ENCODE measurements around the gene ZC3HAV1. TPM values are rescaled to one million over a fixed set of nuclear protein-coding genes. Genes with fewer than 3 reads are reported as not detected.

The ZC3HAV1 gene
- total RNA-seq, 4 donors from 2014 or later, result 3.5 to 10.4 (median 4.5) TPM

DNA sequence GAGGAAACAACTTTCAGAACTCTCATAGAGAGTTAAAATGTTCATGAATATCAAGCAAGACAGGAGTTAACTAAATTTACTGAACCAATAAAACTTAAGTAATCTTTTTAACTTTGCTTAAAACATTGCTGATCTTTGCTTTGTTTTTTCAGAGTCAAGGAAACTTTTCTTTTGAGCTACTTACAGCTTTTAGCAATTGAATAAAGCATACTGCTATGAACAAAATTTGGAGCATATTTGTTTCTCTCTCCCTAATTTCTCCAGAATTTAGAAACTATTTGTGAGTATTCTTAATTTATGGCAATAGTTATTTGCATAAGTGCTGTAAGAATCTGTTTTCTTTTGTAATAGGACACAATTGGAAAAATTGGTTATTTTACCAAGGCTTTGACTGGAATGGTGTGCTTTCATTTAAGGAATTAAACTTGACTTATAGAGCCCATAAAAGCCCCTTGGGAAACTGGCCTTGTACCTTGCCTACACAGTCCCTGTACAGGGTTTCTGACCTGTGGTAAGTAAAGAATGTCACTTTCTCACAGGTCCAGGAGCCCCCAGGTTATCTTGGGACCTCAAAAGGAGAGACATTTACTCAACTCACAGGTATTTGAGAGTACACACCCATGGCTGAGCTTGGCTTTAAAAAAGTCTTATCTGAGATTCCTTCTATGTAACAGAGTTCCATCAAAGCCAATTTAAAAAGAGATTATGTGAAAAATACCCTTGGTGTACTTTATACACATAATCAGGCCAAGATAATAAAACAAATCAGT is 105.0 kb downstream of the ZC3HAV1 start:
- H3K36me3 ChIP-seq, result no peaks in the 10 kb centered on the region
- DNase-seq, result no peak
- H3K27ac ChIP-seq, result no peak overlapping the region
- ATAC-seq, result no peak
- in situ Hi-C loops (cut with MboI; ENCODE audit: low sequenced_read_pairs in 4 of 4), result no loop called here
- H3K27me3 ChIP-seq, result no peaks in the 10 kb centered on the region
- no peaks in the 10 kb centered on the region for H3K9me3 ChIP-seq
- intact Hi-C loops (cut with DNase I; ENCODE audit: low total_unique reads), result no loop called here
- TF ChIP-seq, protein P1, sequence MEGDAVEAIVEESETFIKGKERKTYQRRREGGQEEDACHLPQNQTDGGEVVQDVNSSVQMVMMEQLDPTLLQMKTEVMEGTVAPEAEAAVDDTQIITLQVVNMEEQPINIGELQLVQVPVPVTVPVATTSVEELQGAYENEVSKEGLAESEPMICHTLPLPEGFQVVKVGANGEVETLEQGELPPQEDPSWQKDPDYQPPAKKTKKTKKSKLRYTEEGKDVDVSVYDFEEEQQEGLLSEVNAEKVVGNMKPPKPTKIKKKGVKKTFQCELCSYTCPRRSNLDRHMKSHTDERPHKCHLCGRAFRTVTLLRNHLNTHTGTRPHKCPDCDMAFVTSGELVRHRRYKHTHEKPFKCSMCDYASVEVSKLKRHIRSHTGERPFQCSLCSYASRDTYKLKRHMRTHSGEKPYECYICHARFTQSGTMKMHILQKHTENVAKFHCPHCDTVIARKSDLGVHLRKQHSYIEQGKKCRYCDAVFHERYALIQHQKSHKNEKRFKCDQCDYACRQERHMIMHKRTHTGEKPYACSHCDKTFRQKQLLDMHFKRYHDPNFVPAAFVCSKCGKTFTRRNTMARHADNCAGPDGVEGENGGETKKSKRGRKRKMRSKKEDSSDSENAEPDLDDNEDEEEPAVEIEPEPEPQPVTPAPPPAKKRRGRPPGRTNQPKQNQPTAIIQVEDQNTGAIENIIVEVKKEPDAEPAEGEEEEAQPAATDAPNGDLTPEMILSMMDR (IDR thresholded peaks at IDR 0.05 in 4 of 5, conservative IDR thresholded peaks at IDR 0.05 in 1 of 5), result no peak
- TF ChIP-seq POLR2A (IDR thresholded peaks at IDR 0.05), result no peak
- H3K4me1 ChIP-seq, result no peaks in the 10 kb centered on the region
- H3K4me3 ChIP-seq, result no peak overlapping the region

DNA sequence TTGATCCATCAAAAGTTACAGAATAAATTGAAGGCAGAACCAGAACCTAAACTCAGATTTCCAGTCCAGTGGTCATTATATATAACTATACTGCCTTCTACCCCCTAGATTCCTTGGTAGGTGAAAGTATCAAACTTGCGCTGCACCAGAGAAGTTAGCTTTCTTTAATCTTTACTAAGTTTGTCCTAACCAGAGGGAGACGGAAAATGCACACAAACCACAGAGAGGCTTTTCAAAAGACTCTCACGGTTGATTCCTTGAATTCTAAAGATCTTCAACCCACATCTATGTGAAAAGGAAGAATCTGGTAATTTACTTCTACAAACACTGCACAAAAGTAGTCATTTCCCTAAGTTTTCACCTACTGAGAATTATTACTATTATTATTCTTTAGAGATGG is 110.1 kb downstream of the ZC3HAV1 start:
- DNase-seq, result no peak
- Histone ChIP-seq H3K9me3 (no peaks in the 10 kb centered on the region), H3K4me3 (no peak overlapping the region), H3K27me3 (no peaks in the 10 kb centered on the region), H3K36me3 (no peaks in the 10 kb centered on the region), H3K27ac (no peak overlapping the region), H3K4me1 (no peaks in the 10 kb centered on the region)
- intact Hi-C loops (cut with DNase I; ENCODE audit: low total_unique reads), result no loop called here
- no peak for ATAC-seq
- in situ Hi-C loops (cut with MboI; ENCODE audit: low sequenced_read_pairs in 4 of 4), result no loop called here
- TF ChIP-seq POLR2A (IDR thresholded peaks at IDR 0.05), result no peak
- TF ChIP-seq, protein P1 (IDR thresholded peaks at IDR 0.05 in 4 of 5, conservative IDR thresholded peaks at IDR 0.05 in 1 of 5), result no peak

Other genes with a start within 250 kb of the ZC3HAV1 start
- under 1 TPM; 0.55 to 0.87 (median 0.75) TPM for gene KIAA1549, start 128.3 kb downstream of the ZC3HAV1 start, total RNA-seq
- 1 to 10 TPM; 1.1 to 2.2 (median 1.5) TPM for gene ZC3HAV1L, start 73.7 kb downstream of the ZC3HAV1 start, total RNA-seq
- 10 to 100 TPM; 12.0 to 24.8 (median 17.2) TPM for gene UBN2, start 121.5 kb upstream of the ZC3HAV1 start, total RNA-seq
- 10 to 100 TPM; 19.3 to 32.6 (median 31.3) TPM for gene FMC1, start 231.6 kb upstream of the ZC3HAV1 start, total RNA-seq

All from gastrocnemius medialis (tissue), 4 donors.